Activated CD8-positive, alpha-beta T cell treated with anti-CD3 and anti-CD28 coated beads for 36 hours (primary cell): ENCODE results near the gene ANKIB1. TPM values are rescaled to one million over a fixed set of nuclear protein-coding genes. Genes with fewer than 3 reads are reported as not detected.
"Not testable (repeated sequence)": the region's sequence is repeated elsewhere in the genome, so short reads cannot be mapped to it uniquely, and the experiment has no call there.

ENCODE experiments used
- ATAC-seq: fragments of 200-7000 bp; cut with Tn5 transposase; one replicate; pipeline ENCODE4 v1.10.0; 2021; ENCODE audit warnings: mild to moderate bottlenecking, moderate library complexity
- CTCF ChIA-PET: fragments of 350-600 bp; sonication (Branson Sonifier 250); formaldehyde crosslinking; loops from one replicate; lab custom pipeline; 2021; ENCODE audit warnings: antibody characterized with exemption; lab: Charles Lee
- POLR2A ChIA-PET: fragments of 350-600 bp; sonication (Branson Sonifier 250); formaldehyde crosslinking; loops from one replicate; lab custom pipeline; 2021; ENCODE audit warnings: antibody characterized with exemption; lab: Charles Lee
- DNase-seq: peaks from one replicate; pipeline ENCODE4 v3.0.0-alpha.2; 2020
- H3K27ac Mint-ChIP-seq: one replicate; pipeline ENCODE4 v1.8.0; 2021; ENCODE audit warnings: mild to moderate bottlenecking, mixed read lengths
- H3K27me3 Mint-ChIP-seq: one replicate; pipeline ENCODE4 v1.8.0; 2021; ENCODE audit warnings: mixed read lengths
- H3K36me3 Mint-ChIP-seq: one replicate; pipeline ENCODE4 v1.8.0; 2021; ENCODE audit warnings: low read depth, mixed read lengths
- H3K4me1 Mint-ChIP-seq: one replicate; pipeline ENCODE4 v1.8.0; 2021; ENCODE audit warnings: low read depth, mixed read lengths
- H3K4me3 Mint-ChIP-seq: one replicate; pipeline ENCODE4 v1.8.0; 2021; ENCODE audit warnings: mild to moderate bottlenecking, moderate library complexity, mixed read lengths
- H3K9me3 Mint-ChIP-seq: one replicate; pipeline ENCODE4 v1.8.0; 2021; ENCODE audit warnings: mixed read lengths
- intact Hi-C: fragments of 100-400 bp; cut with micrococcal nuclease; formaldehyde crosslinking; loops from one replicate; pipeline ENCODE4 v1.10.0; 2022
- total RNA-seq, 2 experiments: library from RNA; stranded (reverse); gene quantifications; one replicate each; pipeline ENCODE4 v1.2.3, GENCODE V29; 2021
- TF ChIP-seq, protein P1 (sequence below): fragments of 200-600 bp; IDR thresholded peaks from one replicate; pipeline ENCODE4 v1.8.0; 2022; ENCODE audit warnings: antibody characterized with exemption, mild to moderate bottlenecking

Gene ANKIB1
- total RNA-seq, 2 experiments from 2014 or later: 32.3 to 34.1 TPM

DNA sequence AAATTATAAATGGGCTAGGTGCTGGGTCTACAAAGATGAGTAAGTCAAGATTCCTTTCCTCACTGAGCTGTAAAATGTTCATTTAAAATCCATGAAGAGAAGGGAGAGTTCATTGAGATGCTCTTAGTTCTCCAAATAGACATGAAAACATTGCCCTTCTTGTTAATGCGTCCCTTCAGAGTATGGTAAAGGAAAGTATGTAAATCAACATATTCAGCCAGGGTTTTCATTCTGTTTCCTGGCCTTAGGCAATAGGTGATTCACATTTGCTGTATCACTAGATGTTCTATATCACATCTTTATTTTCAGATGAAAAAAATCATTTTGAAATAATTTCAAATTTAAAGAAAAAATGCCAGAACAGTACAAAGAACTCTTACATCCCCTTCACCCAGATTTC is 5.4 kb downstream of the ANKIB1 start:
- ATAC-seq: no peak
- Mint-ChIP-seq H3K9me3 (peaks cover 3% of the 10 kb centered on the region), H3K36me3 (peaks cover 14% of the 10 kb centered on the region), H3K4me1 (peaks cover 34% of the 10 kb centered on the region), H3K27me3 (no peaks in the 10 kb centered on the region), H3K4me3 (no peak overlapping the region), H3K27ac (no peak overlapping the region)
- intact Hi-C loops: no loop called here
- POLR2A ChIA-PET: no interaction called here
- DNase-seq: no peak
- CTCF ChIA-PET: no interaction called here
- TF ChIP-seq, protein P1, sequence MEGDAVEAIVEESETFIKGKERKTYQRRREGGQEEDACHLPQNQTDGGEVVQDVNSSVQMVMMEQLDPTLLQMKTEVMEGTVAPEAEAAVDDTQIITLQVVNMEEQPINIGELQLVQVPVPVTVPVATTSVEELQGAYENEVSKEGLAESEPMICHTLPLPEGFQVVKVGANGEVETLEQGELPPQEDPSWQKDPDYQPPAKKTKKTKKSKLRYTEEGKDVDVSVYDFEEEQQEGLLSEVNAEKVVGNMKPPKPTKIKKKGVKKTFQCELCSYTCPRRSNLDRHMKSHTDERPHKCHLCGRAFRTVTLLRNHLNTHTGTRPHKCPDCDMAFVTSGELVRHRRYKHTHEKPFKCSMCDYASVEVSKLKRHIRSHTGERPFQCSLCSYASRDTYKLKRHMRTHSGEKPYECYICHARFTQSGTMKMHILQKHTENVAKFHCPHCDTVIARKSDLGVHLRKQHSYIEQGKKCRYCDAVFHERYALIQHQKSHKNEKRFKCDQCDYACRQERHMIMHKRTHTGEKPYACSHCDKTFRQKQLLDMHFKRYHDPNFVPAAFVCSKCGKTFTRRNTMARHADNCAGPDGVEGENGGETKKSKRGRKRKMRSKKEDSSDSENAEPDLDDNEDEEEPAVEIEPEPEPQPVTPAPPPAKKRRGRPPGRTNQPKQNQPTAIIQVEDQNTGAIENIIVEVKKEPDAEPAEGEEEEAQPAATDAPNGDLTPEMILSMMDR: no peak

DNA sequence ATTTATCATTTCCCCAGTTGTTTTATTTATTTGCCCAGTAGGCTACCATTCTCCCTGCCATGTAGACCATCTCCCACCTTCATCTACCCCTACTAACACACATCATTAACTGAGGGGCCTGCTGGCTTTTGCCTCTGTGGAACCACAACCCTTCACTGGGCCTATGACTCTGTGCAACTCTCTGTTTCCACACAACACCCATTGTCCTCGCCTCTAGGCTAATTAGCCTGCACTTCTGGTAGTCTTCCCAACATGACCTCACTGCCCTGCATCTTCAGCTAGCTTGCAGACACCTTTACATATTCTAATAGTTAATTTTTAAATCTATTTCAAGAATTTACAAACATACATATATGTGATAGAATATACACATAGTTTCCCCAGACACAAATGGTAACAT is 7.5 kb downstream of the ANKIB1 start:
- POLR2A ChIA-PET: no interaction called here
- Mint-ChIP-seq H3K4me3 (no peak overlapping the region), H3K27ac (no peak overlapping the region), H3K9me3 (peaks cover 3% of the 10 kb centered on the region), H3K36me3 (peaks cover 8% of the 10 kb centered on the region), H3K27me3 (no peaks in the 10 kb centered on the region), H3K4me1 (peaks cover 22% of the 10 kb centered on the region)
- TF ChIP-seq, protein P1: no peak
- intact Hi-C loops: no loop called here
- no peak for ATAC-seq
- no peak for DNase-seq
- CTCF ChIA-PET: no interaction called here

DNA sequence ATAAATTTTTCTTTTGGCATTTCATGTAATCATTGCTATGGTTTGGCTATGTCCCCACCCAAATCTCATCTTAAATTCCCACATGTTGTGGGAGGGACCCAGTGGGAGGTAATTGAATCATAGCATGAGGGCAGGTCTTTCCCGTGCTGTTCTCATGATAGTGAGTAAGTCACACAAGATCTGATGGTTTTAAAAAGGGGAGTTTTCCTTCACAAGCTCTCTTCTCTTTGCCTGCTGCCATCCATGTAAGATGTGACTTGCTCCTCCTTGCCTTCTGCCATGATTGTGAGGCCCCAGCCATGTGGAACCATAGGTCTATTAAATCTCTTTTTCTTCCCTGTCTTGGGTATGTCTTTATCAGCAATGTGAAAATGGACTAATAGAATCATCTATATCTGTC is 9.0 kb downstream of the ANKIB1 start:
- H3K4me3 Mint-ChIP-seq, H3K36me3 Mint-ChIP-seq, H3K27me3 Mint-ChIP-seq, ATAC-seq, H3K27ac Mint-ChIP-seq, CTCF ChIA-PET, DNase-seq, H3K9me3 Mint-ChIP-seq, intact Hi-C loops: not testable (repeated sequence)
- peaks cover 25% of the 10 kb centered on the region for H3K4me1 Mint-ChIP-seq
- POLR2A ChIA-PET: interaction anchor here (0.6 kb wide), 1 partner anchor 11 kb away, joined by 3 read pairs; no protein-coding TSS in a partner anchor

DNA sequence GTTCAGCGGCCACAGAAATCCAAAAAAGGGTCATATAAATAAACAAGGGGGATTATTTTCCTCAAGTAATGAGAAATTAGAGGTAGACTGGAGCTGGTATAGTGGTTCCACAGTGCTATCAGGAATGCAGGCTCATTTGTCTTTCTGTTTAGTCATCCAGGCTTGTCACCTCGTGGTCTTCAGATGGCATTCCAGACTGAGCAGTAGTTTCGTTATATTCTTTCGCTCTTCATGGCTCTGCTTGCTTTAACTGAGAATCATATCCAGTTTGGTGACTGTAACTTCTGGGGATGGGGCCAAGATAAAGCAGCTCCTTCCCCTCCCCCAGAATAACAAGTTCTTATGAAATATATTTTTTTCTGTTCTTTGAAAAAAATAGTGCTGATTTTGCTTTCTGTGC is 9.5 kb downstream of the ANKIB1 start:
- Mint-ChIP-seq H3K27ac (no peak overlapping the region), H3K4me3 (no peak overlapping the region), H3K27me3 (no peaks in the 10 kb centered on the region), H3K36me3 (peaks cover 10% of the 10 kb centered on the region), H3K9me3 (peaks cover 3% of the 10 kb centered on the region), H3K4me1 (peaks cover 30% of the 10 kb centered on the region)
- DNase-seq (no peak), ATAC-seq (no peak)
- intact Hi-C loops: no loop called here
- ChIA-PET CTCF (no interaction called here), POLR2A (interaction anchor here (0.6 to 0.9 kb wide), 2 partner anchors 10 to 76 kb away, joined by 3 read pairs; no protein-coding TSS in a partner anchor)
- TF ChIP-seq, protein P1: no peak

DNA sequence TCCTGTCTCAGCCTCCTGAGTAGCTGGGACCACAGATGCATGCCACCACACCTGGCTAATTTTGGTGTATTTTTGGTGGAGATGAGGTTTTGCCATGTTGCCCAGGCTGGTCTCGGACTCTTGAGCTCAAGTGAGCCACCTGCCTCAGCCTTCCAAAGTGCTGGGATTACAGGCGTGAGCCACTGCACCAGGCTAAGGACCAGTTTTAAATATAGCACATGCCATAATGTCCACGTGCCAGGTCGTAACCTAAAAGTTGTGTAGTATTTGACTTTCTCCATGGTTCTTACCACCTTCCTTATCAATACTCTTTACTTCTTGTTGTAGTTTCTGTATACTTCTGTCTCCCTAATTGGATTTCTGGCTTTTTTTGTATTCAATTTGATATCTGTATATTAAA is 13.3 kb downstream of the ANKIB1 start:
- Mint-ChIP-seq H3K27me3 (no peaks in the 10 kb centered on the region), H3K4me3 (no peak overlapping the region), H3K4me1 (peaks cover 24% of the 10 kb centered on the region), H3K9me3 (peaks cover 3% of the 10 kb centered on the region), H3K27ac (no peak overlapping the region), H3K36me3 (peaks cover 17% of the 10 kb centered on the region)
- TF ChIP-seq, protein P1: no peak
- ChIA-PET CTCF (no interaction called here), POLR2A (no interaction called here)
- DNase-seq: no peak
- intact Hi-C loops: no loop called here
- no peak for ATAC-seq
